NB4 (cell line): ENCODE results near the gene PRR14.

Source experiments
- POLR2A ChIP-seq: IDR thresholded peaks from 2 replicates; pipeline ENCODE4 v1.6.1; 2011; ENCODE audit warnings: mild to moderate bottlenecking; ENCODE audit not compliant: insufficient read length; ENCODE audit errors: extremely low read depth
- TF ChIP-seq, protein P1 (sequence below): IDR thresholded peaks from one replicate; pipeline ENCODE4 v1.5.1; 2012; ENCODE audit warnings: low read depth, low read length
- TF ChIP-seq, protein P2 (sequence below): IDR thresholded peaks from 2 replicates; pipeline ENCODE4 v1.6.1; 2011; ENCODE audit warnings: low read depth, low read length

DNA sequence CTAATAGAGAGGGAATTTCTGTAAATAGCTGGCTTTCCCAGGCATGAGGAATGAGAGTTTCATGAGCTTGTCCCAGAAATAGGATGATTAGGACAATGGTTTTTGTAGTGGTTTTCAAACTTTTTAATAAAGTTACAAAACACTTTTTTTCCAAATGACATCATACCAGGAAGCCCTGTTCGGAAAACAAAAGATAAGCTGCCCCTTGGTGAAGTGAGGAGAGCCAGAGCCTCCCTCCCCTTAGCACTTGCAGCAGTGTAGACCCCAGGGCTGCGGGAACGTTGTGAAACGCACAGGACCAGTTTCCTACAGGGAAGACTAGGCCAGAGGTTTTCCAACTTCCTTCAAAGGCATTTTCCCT, 15.1 kb downstream of the PRR14 start:
- TF ChIP-seq, protein P1, sequence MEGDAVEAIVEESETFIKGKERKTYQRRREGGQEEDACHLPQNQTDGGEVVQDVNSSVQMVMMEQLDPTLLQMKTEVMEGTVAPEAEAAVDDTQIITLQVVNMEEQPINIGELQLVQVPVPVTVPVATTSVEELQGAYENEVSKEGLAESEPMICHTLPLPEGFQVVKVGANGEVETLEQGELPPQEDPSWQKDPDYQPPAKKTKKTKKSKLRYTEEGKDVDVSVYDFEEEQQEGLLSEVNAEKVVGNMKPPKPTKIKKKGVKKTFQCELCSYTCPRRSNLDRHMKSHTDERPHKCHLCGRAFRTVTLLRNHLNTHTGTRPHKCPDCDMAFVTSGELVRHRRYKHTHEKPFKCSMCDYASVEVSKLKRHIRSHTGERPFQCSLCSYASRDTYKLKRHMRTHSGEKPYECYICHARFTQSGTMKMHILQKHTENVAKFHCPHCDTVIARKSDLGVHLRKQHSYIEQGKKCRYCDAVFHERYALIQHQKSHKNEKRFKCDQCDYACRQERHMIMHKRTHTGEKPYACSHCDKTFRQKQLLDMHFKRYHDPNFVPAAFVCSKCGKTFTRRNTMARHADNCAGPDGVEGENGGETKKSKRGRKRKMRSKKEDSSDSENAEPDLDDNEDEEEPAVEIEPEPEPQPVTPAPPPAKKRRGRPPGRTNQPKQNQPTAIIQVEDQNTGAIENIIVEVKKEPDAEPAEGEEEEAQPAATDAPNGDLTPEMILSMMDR, result no peak
- TF ChIP-seq POLR2A, result no peak
- TF ChIP-seq, protein P2, sequence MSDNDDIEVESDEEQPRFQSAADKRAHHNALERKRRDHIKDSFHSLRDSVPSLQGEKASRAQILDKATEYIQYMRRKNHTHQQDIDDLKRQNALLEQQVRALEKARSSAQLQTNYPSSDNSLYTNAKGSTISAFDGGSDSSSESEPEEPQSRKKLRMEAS, result no peak
